ENCODE data around the gene ZNF584. TPM values are rescaled to one million over a fixed set of nuclear protein-coding genes. Genes with fewer than 3 reads are reported as not detected.
A peak's percentile ranks its signal among the peaks of the same experiment; 100 is the strongest.

The ZNF584 gene
- polyA plus RNA-seq, 1 donor from 2014 or later = 29.6 TPM

DNA sequence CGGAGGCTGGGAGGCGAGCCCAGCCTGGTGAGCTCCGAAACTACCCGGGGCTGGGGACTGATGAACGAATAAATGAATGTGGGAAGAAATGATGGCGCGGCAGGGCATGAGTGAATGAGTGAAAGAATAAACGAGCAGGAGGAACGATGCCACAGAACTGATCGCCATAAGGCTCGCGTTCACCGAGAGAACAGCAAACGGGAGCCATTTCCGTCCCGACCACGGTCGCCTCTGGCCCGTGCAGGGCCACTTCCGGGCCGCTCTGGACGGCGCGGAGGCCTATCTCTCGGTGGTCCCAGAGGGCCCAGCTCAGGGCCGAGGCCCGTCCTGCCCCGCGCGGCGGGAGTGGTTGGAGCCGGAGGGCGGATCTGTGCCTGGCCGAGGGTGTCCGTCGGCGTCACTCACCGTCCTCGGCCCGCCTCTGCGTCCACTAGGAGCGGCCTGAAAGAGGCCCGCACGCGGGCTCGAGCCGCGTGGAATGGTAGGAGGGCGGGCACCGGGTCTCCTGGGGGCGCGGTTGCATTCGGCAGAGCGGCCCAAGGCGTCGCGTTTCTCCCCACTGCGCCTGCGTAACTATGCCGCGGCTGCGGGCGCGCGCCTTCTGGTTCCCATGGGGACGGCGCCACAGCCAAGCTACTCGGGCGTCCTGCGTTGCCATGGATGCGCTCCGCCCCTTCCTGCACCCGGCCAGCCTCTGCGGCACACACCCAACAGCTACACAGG is 46.0 kb upstream of the ZNF584 start, which contains the start of gene ZNF497:
ZNF497 (minus strand) TSS at position 480 of the 723 bp plus-strand sequence. CDS start 5,116 bp downstream, outside the sequence.
- no peaks in the 10 kb centered on the region for H3K36me3 ChIP-seq (ENCODE audit: insufficient read depth, low read length)
- peak within 1 kb of the TSS; percentile 80 for H3K4me2 ChIP-seq (ENCODE audit: low read length)
- H3K27me3 ChIP-seq (ENCODE audit: insufficient read depth, low read depth, low read length) = no peaks in the 10 kb centered on the region
- peak within 1 kb of the TSS; percentile 78 for H2AFZ ChIP-seq (ENCODE audit: low read depth, low read length)
- peak within 1 kb of the TSS; percentile 94 for H3K27ac ChIP-seq (ENCODE audit: low read length)
- peaks cover 5% of the 10 kb centered on the region for H3F3A ChIP-seq (ENCODE audit: insufficient read depth, low read length, poor library complexity, severe bottlenecking)
- peak within 1 kb of the TSS; percentile 96 for H3K9ac ChIP-seq (ENCODE audit: low read length)
- H3K79me2 ChIP-seq (replicated peaks; ENCODE audit: insufficient read depth, low read length) = no peaks in the 10 kb centered on the region
- no peaks in the 10 kb centered on the region for H3K9me2 ChIP-seq (ENCODE audit: insufficient read depth, low read length)
- TF ChIP-seq MXI1 (conservative IDR thresholded peaks at IDR 0.05; ENCODE audit: poor library complexity, severe bottlenecking) (peak; percentile 97), POLR2AphosphoS5 (IDR thresholded peaks at IDR 0.05) (peak; percentile 73), RAD21 (conservative IDR thresholded peaks at IDR 0.05) (no peak), TAF1 (IDR thresholded peaks at IDR 0.05; ENCODE audit: low read depth) (peak; percentile 68), CTCF (IDR thresholded peaks at IDR 0.05; ENCODE audit: poor library complexity, severe bottlenecking) (no peak), SMC3 (conservative IDR thresholded peaks at IDR 0.05; ENCODE audit: poor library complexity) (peak; percentile 47), EP300 (conservative IDR thresholded peaks at IDR 0.05; ENCODE audit: poor library complexity, severe bottlenecking) (peak; percentile 39), EZH2 (IDR thresholded peaks at IDR 0.05; ENCODE audit: borderline replicate concordance, insufficient read depth, low read length, poor library complexity, severe bottlenecking) (no peak)
- TF ChIP-seq, protein P1, sequence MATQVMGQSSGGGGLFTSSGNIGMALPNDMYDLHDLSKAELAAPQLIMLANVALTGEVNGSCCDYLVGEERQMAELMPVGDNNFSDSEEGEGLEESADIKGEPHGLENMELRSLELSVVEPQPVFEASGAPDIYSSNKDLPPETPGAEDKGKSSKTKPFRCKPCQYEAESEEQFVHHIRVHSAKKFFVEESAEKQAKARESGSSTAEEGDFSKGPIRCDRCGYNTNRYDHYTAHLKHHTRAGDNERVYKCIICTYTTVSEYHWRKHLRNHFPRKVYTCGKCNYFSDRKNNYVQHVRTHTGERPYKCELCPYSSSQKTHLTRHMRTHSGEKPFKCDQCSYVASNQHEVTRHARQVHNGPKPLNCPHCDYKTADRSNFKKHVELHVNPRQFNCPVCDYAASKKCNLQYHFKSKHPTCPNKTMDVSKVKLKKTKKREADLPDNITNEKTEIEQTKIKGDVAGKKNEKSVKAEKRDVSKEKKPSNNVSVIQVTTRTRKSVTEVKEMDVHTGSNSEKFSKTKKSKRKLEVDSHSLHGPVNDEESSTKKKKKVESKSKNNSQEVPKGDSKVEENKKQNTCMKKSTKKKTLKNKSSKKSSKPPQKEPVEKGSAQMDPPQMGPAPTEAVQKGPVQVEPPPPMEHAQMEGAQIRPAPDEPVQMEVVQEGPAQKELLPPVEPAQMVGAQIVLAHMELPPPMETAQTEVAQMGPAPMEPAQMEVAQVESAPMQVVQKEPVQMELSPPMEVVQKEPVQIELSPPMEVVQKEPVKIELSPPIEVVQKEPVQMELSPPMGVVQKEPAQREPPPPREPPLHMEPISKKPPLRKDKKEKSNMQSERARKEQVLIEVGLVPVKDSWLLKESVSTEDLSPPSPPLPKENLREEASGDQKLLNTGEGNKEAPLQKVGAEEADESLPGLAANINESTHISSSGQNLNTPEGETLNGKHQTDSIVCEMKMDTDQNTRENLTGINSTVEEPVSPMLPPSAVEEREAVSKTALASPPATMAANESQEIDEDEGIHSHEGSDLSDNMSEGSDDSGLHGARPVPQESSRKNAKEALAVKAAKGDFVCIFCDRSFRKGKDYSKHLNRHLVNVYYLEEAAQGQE (IDR thresholded peaks at IDR 0.05; ENCODE audit: borderline replicate concordance) = peak; percentile 69
- H3K4me3 ChIP-seq (ENCODE audit: low read length) = peak within 1 kb of the TSS; percentile 96
- no peaks in the 10 kb centered on the region for H4K20me1 ChIP-seq (ENCODE audit: insufficient read depth)
- no peaks in the 10 kb centered on the region for H3K9me3 ChIP-seq (ENCODE audit: low read length)

DNA sequence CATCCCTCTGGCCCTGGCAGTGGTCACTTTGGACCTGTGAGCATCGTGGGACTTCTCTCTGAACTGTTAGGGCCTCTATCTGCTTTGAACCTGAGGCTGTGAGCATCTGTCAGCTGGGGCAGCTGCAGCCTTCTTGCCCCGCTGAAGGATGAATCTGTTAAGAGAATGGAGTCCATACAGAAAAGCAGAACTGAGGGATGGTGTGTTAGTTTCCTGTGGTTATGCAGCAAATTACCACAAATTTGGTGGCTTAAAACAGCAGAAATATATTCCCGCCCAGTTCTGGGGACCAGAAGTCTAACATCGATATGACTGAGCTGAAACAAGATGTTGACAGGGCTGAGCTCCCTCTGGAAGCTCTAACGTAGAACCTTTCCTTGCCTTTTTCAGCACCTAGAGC is 44.3 kb upstream of the ZNF584 start:
- TF ChIP-seq CTCF (IDR thresholded peaks at IDR 0.05; ENCODE audit: poor library complexity, severe bottlenecking) (no peak), EZH2 (IDR thresholded peaks at IDR 0.05; ENCODE audit: borderline replicate concordance, insufficient read depth, low read length, poor library complexity, severe bottlenecking) (no peak), RAD21 (conservative IDR thresholded peaks at IDR 0.05) (no peak), MXI1 (conservative IDR thresholded peaks at IDR 0.05; ENCODE audit: poor library complexity, severe bottlenecking) (no peak), SMC3 (conservative IDR thresholded peaks at IDR 0.05; ENCODE audit: poor library complexity) (no peak), POLR2AphosphoS5 (IDR thresholded peaks at IDR 0.05) (no peak)
- TF ChIP-seq, protein P1 (IDR thresholded peaks at IDR 0.05; ENCODE audit: borderline replicate concordance) = no peak
- Histone ChIP-seq H3K4me3 (ENCODE audit: low read length) (no peak overlapping the region), H3K9me2 (ENCODE audit: insufficient read depth, low read length) (no peaks in the 10 kb centered on the region), H2AFZ (ENCODE audit: low read depth, low read length) (no peak overlapping the region), H3K4me2 (ENCODE audit: low read length) (no peak overlapping the region), H3K27ac (ENCODE audit: low read length) (no peak overlapping the region), H3F3A (ENCODE audit: insufficient read depth, low read length, poor library complexity, severe bottlenecking) (peaks cover 5% of the 10 kb centered on the region), H4K20me1 (ENCODE audit: insufficient read depth) (no peaks in the 10 kb centered on the region), H3K9me3 (ENCODE audit: low read length) (no peaks in the 10 kb centered on the region), H3K79me2 (replicated peaks; ENCODE audit: insufficient read depth, low read length) (no peaks in the 10 kb centered on the region), H3K27me3 (ENCODE audit: insufficient read depth, low read depth, low read length) (no peaks in the 10 kb centered on the region), H3K36me3 (ENCODE audit: insufficient read depth, low read length) (no peaks in the 10 kb centered on the region), H3K9ac (ENCODE audit: low read length) (no peak overlapping the region)

Data from neural cell (in vitro differentiated cells).